IMR-90 (cell line): ENCODE results near the gene METTL15. TPM values are rescaled to one million over a fixed set of nuclear protein-coding genes. Genes with fewer than 3 reads are reported as not detected.

ENCODE experiments used
- ATAC-seq: fragments of 200-7000 bp; cut with Tn5 transposase; 2 replicates; pipeline ENCODE4 v1.9.1; 2020; ENCODE audit warnings: low read depth, mild to moderate bottlenecking, moderate library complexity
- BruUV-seq: library from RNA; stranded (reverse); fragments of 400-500 nt; replicated peaks from 2 replicates; lab custom pipeline; 2021; lab: Mats Ljungman, UMichigan
- CTCF ChIA-PET: fragments of 300-600 bp; formaldehyde crosslinking; extraction: SDS; loops from one replicate; lab custom pipeline; 2021; ENCODE audit warnings: antibody characterized with exemption; lab: Yijun Ruan, JAX
- POLR2A ChIA-PET: fragments of 300-600 bp; sonication (Branson Sonifier 250); formaldehyde crosslinking; loops from one replicate; lab custom pipeline; 2022; ENCODE audit warnings: antibody characterized with exemption; ENCODE audit not compliant: unreplicated experiment; lab: Charles Lee
- DNase-seq: peaks from one replicate; pipeline ENCODE4 v3.0.0; 2013
- H2AFZ ChIP-seq: replicated peaks from 2 replicates; pipeline ENCODE3; 2013; ENCODE audit warnings: low read length, mild to moderate bottlenecking; ENCODE audit not compliant: poor library complexity
- H2AK5ac ChIP-seq: 2 replicates; pipeline ENCODE4 v1.6.1; 2013; ENCODE audit warnings: low read depth, low read length, inconsistent platforms
- H2AK9ac ChIP-seq: replicated peaks from 2 replicates; pipeline ENCODE3; 2013; ENCODE audit warnings: mild to moderate bottlenecking, low read depth, low read length, moderate library complexity; ENCODE audit not compliant: poor library complexity
- H2BK120ac ChIP-seq: 2 replicates; pipeline ENCODE4 v1.6.1; 2013; ENCODE audit warnings: low read depth, low read length, inconsistent platforms
- H2BK15ac ChIP-seq: 3 replicates; pipeline ENCODE4 v1.6.1; 2013; ENCODE audit warnings: low read depth, low read length, inconsistent platforms
- H2BK20ac ChIP-seq: 2 replicates; pipeline ENCODE4 v1.6.1; 2013; ENCODE audit warnings: low read depth, mild to moderate bottlenecking, inconsistent platforms, low read length, moderate library complexity
- H2BK5ac ChIP-seq: 2 replicates; pipeline ENCODE4 v1.6.1; 2013; ENCODE audit warnings: mild to moderate bottlenecking, low read depth, low read length, inconsistent platforms; ENCODE audit not compliant: poor library complexity, severe bottlenecking
- H3K14ac ChIP-seq: replicated peaks from 2 replicates; pipeline ENCODE4 v1.6.1; 2013; ENCODE audit warnings: low read depth, low read length, inconsistent platforms
- H3K18ac ChIP-seq: 2 replicates; pipeline ENCODE4 v1.6.1; 2013; ENCODE audit warnings: low read depth, low read length, control low read depth
- H3K23ac ChIP-seq: 2 replicates; pipeline ENCODE4 v1.6.1; 2013; ENCODE audit warnings: low read depth, low read length, inconsistent platforms
- H3K27ac ChIP-seq: 2 replicates; pipeline ENCODE4 v1.5.1; 2013; ENCODE audit warnings: mild to moderate bottlenecking, control low read depth, low read length; ENCODE audit not compliant: insufficient read depth
- H3K27me3 ChIP-seq: 2 replicates; pipeline ENCODE4 v1.6.1; 2013; ENCODE audit warnings: low read length; ENCODE audit not compliant: control insufficient read depth, insufficient read depth
- H3K36me3 ChIP-seq: 2 replicates; pipeline ENCODE4 v1.6.1; 2013; ENCODE audit warnings: low read length, mixed read lengths; ENCODE audit not compliant: control insufficient read depth, insufficient read depth
- H3K4ac ChIP-seq: 2 replicates; pipeline ENCODE4 v1.6.1; 2013; ENCODE audit warnings: low read depth, low read length, inconsistent platforms
- H3K4me1 ChIP-seq: 2 replicates; pipeline ENCODE4 v1.6.1; 2013; ENCODE audit warnings: low read length, mixed read lengths; ENCODE audit not compliant: control insufficient read depth, insufficient read depth
- H3K4me2 ChIP-seq: 2 replicates; pipeline ENCODE4 v1.6.1; 2013; ENCODE audit warnings: low read depth, mild to moderate bottlenecking, control low read depth, low read length, moderate library complexity
- H3K4me3 ChIP-seq: 2 replicates; pipeline ENCODE4 v1.5.1; 2013; ENCODE audit warnings: low read depth, mild to moderate bottlenecking, control low read depth, low read length, moderate library complexity; ENCODE audit not compliant: insufficient read depth
- H3K56ac ChIP-seq: 2 replicates; pipeline ENCODE4 v1.6.1; 2013; ENCODE audit warnings: low read length, inconsistent platforms; ENCODE audit not compliant: insufficient read depth; ENCODE audit errors: extremely low read depth
- H3K79me1 ChIP-seq, 2 experiments: 2 replicates each; pipeline ENCODE4 v1.6.1; 2013; ENCODE audit warnings: low read length in 2 of 2, inconsistent platforms in 1 of 2, low read depth in 1 of 2
- H3K9ac ChIP-seq: 2 replicates; pipeline ENCODE4 v1.6.1; 2013; ENCODE audit warnings: low read depth, low read length, control low read depth
- H3K9me1 ChIP-seq: 2 replicates; pipeline ENCODE4 v1.6.1; 2013; ENCODE audit warnings: low read length, inconsistent platforms; ENCODE audit not compliant: insufficient read depth
- H3K9me3 ChIP-seq: 2 replicates; pipeline ENCODE4 v1.6.1; 2013; ENCODE audit warnings: low read length; ENCODE audit not compliant: control insufficient read depth, insufficient read depth
- H4K20me1 ChIP-seq: 2 replicates; pipeline ENCODE4 v1.6.1; 2013; ENCODE audit warnings: low read length, inconsistent platforms; ENCODE audit not compliant: insufficient read depth
- H4K5ac ChIP-seq: 2 replicates; pipeline ENCODE4 v1.6.1; 2013; ENCODE audit warnings: mild to moderate bottlenecking, low read depth, low read length, control low read depth
- H4K8ac ChIP-seq, 2 experiments: 2 replicates each; pipeline ENCODE4 v1.6.1; 2013; ENCODE audit warnings: low read depth in 2 of 2, low read length in 2 of 2, control low read depth in 1 of 2, inconsistent platforms in 1 of 2
- H4K91ac ChIP-seq: 2 replicates; pipeline ENCODE4 v1.6.1; 2013; ENCODE audit warnings: low read depth, low read length, inconsistent platforms; ENCODE audit not compliant: insufficient read depth
- BHLHE40 ChIP-seq: fragments of 150-350 bp; IDR thresholded peaks from 2 replicates; pipeline ENCODE4 v1.6.1; 2016; ENCODE audit warnings: mild to moderate bottlenecking, low read depth, low read length
- CEBPB ChIP-seq: IDR thresholded peaks from 2 replicates; pipeline ENCODE4 v1.6.1; 2012; ENCODE audit warnings: low read depth, low read length, improper control_type of control experiment
- CHD1 ChIP-seq: IDR thresholded peaks from 2 replicates; pipeline ENCODE4 v1.6.1; 2012; ENCODE audit warnings: low read depth, low read length, improper control_type of control experiment
- ELK1 ChIP-seq: fragments of 150-350 bp; IDR thresholded peaks from 2 replicates; pipeline ENCODE4 v1.6.1; 2016; ENCODE audit warnings: low read depth, mild to moderate bottlenecking, low read length, moderate library complexity, borderline replicate concordance
- FOS ChIP-seq: fragments of 150-350 bp; IDR thresholded peaks from 2 replicates; pipeline ENCODE4 v1.6.1; 2016; ENCODE audit warnings: low read depth, low read length
- MAFK ChIP-seq: IDR thresholded peaks from 2 replicates; pipeline ENCODE4 v1.6.1; 2012; ENCODE audit warnings: low read depth, low read length, improper control_type of control experiment
- MAZ ChIP-seq: IDR thresholded peaks from 2 replicates; pipeline ENCODE4 v1.6.1; 2012; ENCODE audit warnings: low read depth, mild to moderate bottlenecking, low read length, improper control_type of control experiment, moderate library complexity, borderline replicate concordance
- MXI1 ChIP-seq: IDR thresholded peaks from 2 replicates; pipeline ENCODE4 v1.6.1; 2012; ENCODE audit warnings: low read depth, mild to moderate bottlenecking, low read length, moderate library complexity, borderline replicate concordance
- NFE2L2 ChIP-seq: fragments of 150-350 bp; IDR thresholded peaks from 2 replicates; pipeline ENCODE4 v1.6.1; 2016; ENCODE audit warnings: low read depth, mild to moderate bottlenecking, low read length
- POLR2A ChIP-seq: IDR thresholded peaks from 2 replicates; pipeline ENCODE4 v1.6.1; 2012; ENCODE audit warnings: mild to moderate bottlenecking, low read depth, low read length
- RAD21 ChIP-seq: IDR thresholded peaks from 2 replicates; pipeline ENCODE4 v1.6.1; 2012; ENCODE audit warnings: low read length, improper control_type of control experiment
- RCOR1 ChIP-seq: IDR thresholded peaks from 2 replicates; pipeline ENCODE4 v1.6.1; 2012; ENCODE audit warnings: mild to moderate bottlenecking, low read length, improper control_type of control experiment; ENCODE audit not compliant: insufficient replicate concordance
- RFX5 ChIP-seq: IDR thresholded peaks from 2 replicates; pipeline ENCODE4 v1.8.0; 2012; ENCODE audit warnings: low read depth, mild to moderate bottlenecking, low read length, moderate library complexity
- SMC3 ChIP-seq: fragments of 150-350 bp; IDR thresholded peaks from 2 replicates; pipeline ENCODE4 v1.6.1; 2016; ENCODE audit warnings: low read depth, mild to moderate bottlenecking, antibody characterized with exemption, low read length, moderate library complexity
- USF2 ChIP-seq: fragments of 150-350 bp; IDR thresholded peaks from 2 replicates; pipeline ENCODE4 v1.6.1; 2017; ENCODE audit warnings: mild to moderate bottlenecking, antibody characterized with exemption, low read length, low read depth
- WGBS, 2 experiments: methylation state at CpG; one replicate each; pipeline versions ENCODE4 v1.1.5 to v1.1.7; 2013; ENCODE audit warnings: missing lambda C conversion rate in 2 of 2; ENCODE audit not compliant: insufficient read length in 1 of 2; ENCODE audit errors: extremely low coverage in 2 of 2; 5-methylcytosine and 5-hydroxymethylcytosine counted together
- dilution Hi-C: fragments of 300-500 bp; cut with HindIII; formaldehyde crosslinking; loops from one replicate; pipeline ENCODE4 v1.14.3; 2018; ENCODE audit warnings: low sequenced_read_pairs; ENCODE audit not compliant: unreplicated experiment
- in situ Hi-C: fragments of 300-500 bp; cut with MboI; formaldehyde crosslinking; loops from 3 replicates; pipeline ENCODE4 v1.14.3; 2019; ENCODE audit warnings: low sequenced_read_pairs, inconsistent platforms, mixed read lengths
- intact Hi-C: fragments of 100-400 bp; cut with micrococcal nuclease; formaldehyde crosslinking; loops from 2 replicates; pipeline ENCODE4 v1.10.0; 2022
- polyA plus RNA-seq, 3 experiments: library from polyadenylated mRNA; depleted of rRNA; stranded (reverse); fragments of >200 nt; gene quantifications; 2 replicates each; pipeline ENCODE4 v1.2.3, GENCODE V29; 2012; ENCODE audit warnings: low replicate concordance in 1 of 3
- total RNA-seq: library from RNA; depleted of rRNA; stranded (reverse); fragments of >200 nt; gene quantifications from 2 replicates; pipeline ENCODE4 v1.2.3, GENCODE V29; 2012
- TF ChIP-seq, protein P1 (sequence below): conservative IDR thresholded peaks from 2 replicates; pipeline ENCODE4 v1.5.1; 2012; ENCODE audit warnings: mild to moderate bottlenecking, low read depth, low read length, improper control_type of control experiment

METTL15 gene
- total and polyA plus RNA-seq, 2 of the 4 experiments (the other 2 are of a cell fraction) = 6.5 to 30.5 TPM

GRCh38 chr11:28296426-28296825 is 188.2 kb downstream of the METTL15 start:
- no peak overlapping the region for H3K56ac ChIP-seq
- H4K5ac ChIP-seq = no peak overlapping the region
- no peak overlapping the region for H3K18ac ChIP-seq
- CTCF ChIA-PET = no interaction called here
- no peak overlapping the region for H3K4me2 ChIP-seq
- no peak overlapping the region for H3K4me3 ChIP-seq
- H3K9ac ChIP-seq = no peak overlapping the region
- H2BK15ac ChIP-seq = no peak overlapping the region
- ATAC-seq = no peak
- POLR2A ChIA-PET = no interaction called here
- H3K27ac ChIP-seq = no peak overlapping the region
- H3K23ac ChIP-seq = 0 out of 2 replicates have a peak overlapping the region, but pooled peaks have one; percentile 11
- peaks cover 5% of the 10 kb centered on the region; the same call in 1 of the 2 replicates for H3K36me3 ChIP-seq
- H4K8ac ChIP-seq = no peak overlapping the region; a peak in 1 of 4 replicates
- no peaks in the 10 kb centered on the region for H3K9me3 ChIP-seq
- no peaks in the 10 kb centered on the region for H4K20me1 ChIP-seq
- no peak overlapping the region for H2AK9ac ChIP-seq
- no CpG with 5 or more reads among the region's 2 CpGs for WGBS, 2 experiments
- in situ Hi-C loops = no loop called here
- H2BK120ac ChIP-seq = no peak overlapping the region
- peak overlapping the region; percentile 26 for H2BK5ac ChIP-seq
- no peak overlapping the region for H3K4ac ChIP-seq
- no peak overlapping the region for H2AK5ac ChIP-seq
- no TSS peak for BruUV-seq
- H3K9me1 ChIP-seq = peaks cover 4% of the 10 kb centered on the region; the same call in 1 of the 2 replicates
- H2BK20ac ChIP-seq = no peak overlapping the region
- dilution Hi-C loops = no loop called here
- H3K14ac ChIP-seq = no peak overlapping the region
- intact Hi-C loops = no loop called here
- H2AFZ ChIP-seq = no peak overlapping the region
- H4K91ac ChIP-seq = no peak overlapping the region
- DNase-seq = no peak
- peaks cover 2% of the 10 kb centered on the region; the same call in 1 of the 2 replicates for H3K4me1 ChIP-seq
- H3K79me1 ChIP-seq = peaks cover 0 to 10% of the 10 kb centered on the region in 2 experiments; a peak in 2 of 4 replicates
- H3K27me3 ChIP-seq = no peaks in the 10 kb centered on the region
- no peak for TF ChIP-seq USF2
- no peak for TF ChIP-seq BHLHE40
- no peak for TF ChIP-seq CHD1
- TF ChIP-seq SMC3 = no peak
- no peak for TF ChIP-seq FOS
- no peak for TF ChIP-seq POLR2A
- no peak for TF ChIP-seq RAD21
- TF ChIP-seq, protein P1, sequence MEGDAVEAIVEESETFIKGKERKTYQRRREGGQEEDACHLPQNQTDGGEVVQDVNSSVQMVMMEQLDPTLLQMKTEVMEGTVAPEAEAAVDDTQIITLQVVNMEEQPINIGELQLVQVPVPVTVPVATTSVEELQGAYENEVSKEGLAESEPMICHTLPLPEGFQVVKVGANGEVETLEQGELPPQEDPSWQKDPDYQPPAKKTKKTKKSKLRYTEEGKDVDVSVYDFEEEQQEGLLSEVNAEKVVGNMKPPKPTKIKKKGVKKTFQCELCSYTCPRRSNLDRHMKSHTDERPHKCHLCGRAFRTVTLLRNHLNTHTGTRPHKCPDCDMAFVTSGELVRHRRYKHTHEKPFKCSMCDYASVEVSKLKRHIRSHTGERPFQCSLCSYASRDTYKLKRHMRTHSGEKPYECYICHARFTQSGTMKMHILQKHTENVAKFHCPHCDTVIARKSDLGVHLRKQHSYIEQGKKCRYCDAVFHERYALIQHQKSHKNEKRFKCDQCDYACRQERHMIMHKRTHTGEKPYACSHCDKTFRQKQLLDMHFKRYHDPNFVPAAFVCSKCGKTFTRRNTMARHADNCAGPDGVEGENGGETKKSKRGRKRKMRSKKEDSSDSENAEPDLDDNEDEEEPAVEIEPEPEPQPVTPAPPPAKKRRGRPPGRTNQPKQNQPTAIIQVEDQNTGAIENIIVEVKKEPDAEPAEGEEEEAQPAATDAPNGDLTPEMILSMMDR = no peak
- TF ChIP-seq ELK1 = no peak
- no peak for TF ChIP-seq CEBPB
- no peak for TF ChIP-seq MAZ
- TF ChIP-seq RFX5 = no peak
- TF ChIP-seq NFE2L2 = no peak
- TF ChIP-seq MAFK = no peak
- TF ChIP-seq RCOR1 = no peak
- no peak for TF ChIP-seq MXI1
